ENCODE measurements around the gene E2F8.

GRCh38 chr11:19244621-19245020, 3.9 kb upstream of the E2F8 start:
- TF ChIP-seq, protein P1, sequence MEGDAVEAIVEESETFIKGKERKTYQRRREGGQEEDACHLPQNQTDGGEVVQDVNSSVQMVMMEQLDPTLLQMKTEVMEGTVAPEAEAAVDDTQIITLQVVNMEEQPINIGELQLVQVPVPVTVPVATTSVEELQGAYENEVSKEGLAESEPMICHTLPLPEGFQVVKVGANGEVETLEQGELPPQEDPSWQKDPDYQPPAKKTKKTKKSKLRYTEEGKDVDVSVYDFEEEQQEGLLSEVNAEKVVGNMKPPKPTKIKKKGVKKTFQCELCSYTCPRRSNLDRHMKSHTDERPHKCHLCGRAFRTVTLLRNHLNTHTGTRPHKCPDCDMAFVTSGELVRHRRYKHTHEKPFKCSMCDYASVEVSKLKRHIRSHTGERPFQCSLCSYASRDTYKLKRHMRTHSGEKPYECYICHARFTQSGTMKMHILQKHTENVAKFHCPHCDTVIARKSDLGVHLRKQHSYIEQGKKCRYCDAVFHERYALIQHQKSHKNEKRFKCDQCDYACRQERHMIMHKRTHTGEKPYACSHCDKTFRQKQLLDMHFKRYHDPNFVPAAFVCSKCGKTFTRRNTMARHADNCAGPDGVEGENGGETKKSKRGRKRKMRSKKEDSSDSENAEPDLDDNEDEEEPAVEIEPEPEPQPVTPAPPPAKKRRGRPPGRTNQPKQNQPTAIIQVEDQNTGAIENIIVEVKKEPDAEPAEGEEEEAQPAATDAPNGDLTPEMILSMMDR (IDR thresholded peaks at IDR 0.05): no peak
- TF ChIP-seq POLR2A (IDR thresholded peaks at IDR 0.05): no peak
